ENCODE data around the gene CST9L. TPM values are rescaled to one million over a fixed set of nuclear protein-coding genes. Genes with fewer than 3 reads are reported as not detected.
"Not testable (repeated sequence)": the region's sequence is repeated elsewhere in the genome, so short reads cannot be mapped to it uniquely, and the experiment has no call there.

Gene CST9L
- total RNA-seq, 1 donor from 2014 or later = not detected

DNA sequence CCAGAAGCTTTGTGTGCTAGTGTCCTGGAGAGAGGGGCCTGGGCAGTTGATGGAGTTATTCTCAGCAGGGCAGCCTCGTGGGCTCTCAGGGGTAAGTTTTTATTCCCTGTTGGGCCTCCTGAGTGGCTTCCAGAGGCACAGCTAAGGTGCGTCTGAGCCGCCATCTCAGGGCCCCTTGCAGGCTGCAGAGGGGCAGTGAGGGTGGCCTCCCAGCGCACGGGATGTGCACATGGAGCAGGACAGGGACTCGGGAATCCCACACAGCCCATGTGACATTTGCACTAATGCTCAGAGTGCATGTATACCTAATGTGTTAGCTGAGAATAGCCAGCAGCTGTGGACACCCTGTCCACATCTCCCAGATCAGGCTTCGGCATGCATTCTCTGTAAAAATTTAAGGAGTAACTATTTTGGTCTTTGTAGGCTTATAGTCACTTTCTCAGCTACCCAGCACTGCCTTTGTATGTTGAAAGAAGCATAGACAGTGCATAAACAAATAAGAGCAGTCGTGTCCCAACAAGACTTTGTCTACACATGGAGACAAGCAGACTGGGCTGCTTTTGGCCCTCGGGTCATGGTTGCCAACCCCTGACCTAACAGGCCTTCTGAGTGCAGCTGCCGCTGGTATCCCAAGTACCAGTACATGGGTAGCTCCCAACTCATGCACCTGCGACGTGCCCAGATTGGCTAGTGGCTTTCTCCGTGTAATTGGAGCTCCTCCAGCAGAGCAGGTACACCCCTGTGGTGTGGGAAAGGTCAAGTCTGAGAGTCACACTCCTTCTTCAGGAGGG, 18.6 kb upstream of the CST9L start:
- no peak for DNase-seq (ENCODE audit: low spot score)

DNA sequence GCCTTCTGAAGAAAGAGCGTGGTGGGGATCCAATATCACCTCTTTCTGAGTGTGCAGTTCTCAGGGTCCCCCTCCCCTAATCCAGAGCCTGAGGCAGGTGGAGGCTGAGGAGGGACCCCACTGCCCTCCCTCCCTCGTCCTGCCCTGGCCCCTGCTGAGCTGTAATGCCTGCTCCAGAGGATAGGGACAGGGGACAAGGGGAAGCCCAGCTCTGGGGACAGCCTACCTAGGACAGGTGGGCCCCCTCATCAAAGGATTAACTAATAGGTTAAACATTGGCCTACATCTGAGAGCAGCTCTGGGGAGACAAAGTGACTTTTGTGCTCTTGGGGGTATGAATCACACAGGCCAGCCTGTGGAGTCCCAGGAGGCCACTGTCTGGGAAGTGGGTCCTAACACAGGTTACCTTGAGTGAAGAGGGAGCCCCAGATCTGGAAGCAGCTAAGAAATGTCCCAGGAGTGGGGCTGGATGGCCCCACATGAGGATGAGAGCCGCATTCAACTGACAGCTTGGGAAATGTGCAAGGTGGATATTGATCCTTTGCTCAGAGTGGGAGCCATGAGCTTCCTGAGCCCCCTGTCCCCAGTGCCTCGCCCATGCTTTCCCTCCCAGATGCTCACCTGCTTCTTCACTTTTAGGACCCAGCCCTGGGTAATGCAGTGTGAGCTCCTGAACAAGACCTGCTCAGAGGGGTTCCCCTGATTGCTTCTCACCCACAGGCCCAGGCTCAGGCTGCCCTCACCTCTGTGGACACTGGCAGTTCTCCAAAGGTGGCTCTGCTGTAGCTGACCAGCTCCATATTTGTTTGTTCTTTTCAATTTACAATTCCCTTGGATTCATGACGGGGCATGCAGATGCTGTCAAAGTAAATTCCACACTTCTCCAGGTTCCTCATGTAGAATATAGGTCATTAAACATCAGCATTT, 17.8 kb upstream of the CST9L start:
- no peak for DNase-seq (ENCODE audit: low spot score)

DNA sequence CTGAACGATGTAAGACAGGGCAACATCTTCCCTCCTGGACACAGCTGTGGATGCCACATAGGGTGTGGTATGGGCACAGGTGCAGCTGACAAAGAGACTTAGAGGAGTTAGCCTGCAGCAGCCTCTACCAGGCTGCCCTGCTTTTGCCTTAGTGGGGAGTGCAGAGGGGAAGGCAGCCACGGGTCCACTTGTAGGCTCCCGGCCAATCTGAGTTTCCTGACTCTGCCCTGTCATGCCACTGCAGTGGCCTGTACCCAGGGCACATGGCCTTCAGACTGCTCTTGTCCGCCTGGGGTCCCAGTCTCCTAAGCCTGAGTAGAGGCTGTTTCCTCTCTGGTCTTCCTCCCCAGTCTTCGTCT, 17.1 kb upstream of the CST9L start:
- no peak for DNase-seq (ENCODE audit: low spot score)

- DNase-seq (ENCODE audit: low spot score) = no peak
Observed at GRCh38 chr20:23584434-23585199, 16.3 kb upstream of the CST9L start.

DNA sequence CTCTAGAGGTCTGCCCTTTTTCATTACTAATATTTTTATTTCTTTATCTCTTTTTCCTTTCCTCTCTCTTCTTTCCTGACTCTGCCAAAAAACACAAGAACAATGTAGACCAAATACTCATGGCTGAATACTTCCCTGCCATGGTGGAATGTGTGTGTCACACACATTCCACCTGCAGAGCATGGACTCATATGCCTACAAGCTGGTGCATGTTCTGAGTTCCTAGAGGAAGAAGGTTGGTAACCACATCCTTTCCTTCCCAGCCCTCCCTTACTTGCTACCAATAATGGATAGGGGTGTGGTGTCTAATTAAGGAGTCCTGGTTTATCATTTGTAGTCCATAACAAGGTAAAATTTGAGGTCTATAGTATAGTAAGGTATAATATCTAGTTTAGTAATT, 15.2 kb upstream of the CST9L start:
- DNase-seq (ENCODE audit: low spot score) = no peak

GRCh38 chr20:23582293-23582692, 14.0 kb upstream of the CST9L start:
- no peak for DNase-seq (ENCODE audit: low spot score)

DNA sequence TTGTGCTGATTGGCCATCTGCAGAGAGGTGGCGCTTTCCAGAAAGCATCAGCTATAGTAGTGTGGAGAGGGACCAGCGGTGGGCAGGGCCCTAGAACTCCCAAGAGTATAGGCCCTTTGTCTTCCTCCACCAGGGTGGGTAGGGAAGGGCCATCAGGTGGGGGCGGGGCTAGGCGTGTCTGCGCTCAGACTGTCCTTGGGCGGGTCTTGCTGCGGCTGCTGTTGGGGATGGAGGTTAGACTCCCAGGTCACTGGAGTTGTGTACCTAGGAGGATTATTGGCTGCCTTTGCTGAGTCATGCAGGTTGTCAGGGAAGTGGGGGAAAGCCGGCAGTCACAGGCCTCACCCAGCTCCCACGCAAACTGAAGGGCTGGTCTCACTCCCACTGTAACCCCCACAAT, 13.5 kb upstream of the CST9L start:
- DNase-seq (ENCODE audit: low spot score) = not testable (repeated sequence)

- DNase-seq (ENCODE audit: low spot score) = no peak
Observed at GRCh38 chr20:23574977-23575376, 6.7 kb upstream of the CST9L start.

DNA sequence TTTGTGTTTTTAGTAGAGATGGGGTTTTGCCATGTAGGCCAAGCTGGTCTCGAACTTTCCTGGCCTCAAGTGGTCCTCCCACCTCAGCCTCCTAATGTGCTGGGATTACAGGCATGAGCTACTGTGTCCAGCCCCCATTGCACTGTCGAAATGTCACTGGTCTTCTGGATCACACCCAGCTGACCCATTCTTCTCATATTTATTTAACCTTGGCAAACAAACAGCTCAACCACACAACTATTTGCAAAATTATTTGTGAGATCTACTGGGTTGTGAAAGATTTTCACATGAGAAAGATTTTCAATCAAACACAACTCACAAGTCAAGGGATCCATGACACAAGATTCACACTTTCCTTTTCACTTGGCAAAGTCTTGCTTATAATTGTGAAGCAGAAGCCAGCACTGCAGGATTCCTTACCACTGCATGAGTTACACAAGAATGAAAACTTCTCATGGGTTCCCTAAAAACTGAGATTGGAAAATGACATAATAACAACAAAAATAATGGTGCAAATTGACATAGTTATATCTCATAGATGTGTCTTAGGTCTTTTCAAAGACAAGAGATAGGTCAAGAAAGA, 2.0 kb upstream of the CST9L start:
- no peak for DNase-seq (ENCODE audit: low spot score)

DNA sequence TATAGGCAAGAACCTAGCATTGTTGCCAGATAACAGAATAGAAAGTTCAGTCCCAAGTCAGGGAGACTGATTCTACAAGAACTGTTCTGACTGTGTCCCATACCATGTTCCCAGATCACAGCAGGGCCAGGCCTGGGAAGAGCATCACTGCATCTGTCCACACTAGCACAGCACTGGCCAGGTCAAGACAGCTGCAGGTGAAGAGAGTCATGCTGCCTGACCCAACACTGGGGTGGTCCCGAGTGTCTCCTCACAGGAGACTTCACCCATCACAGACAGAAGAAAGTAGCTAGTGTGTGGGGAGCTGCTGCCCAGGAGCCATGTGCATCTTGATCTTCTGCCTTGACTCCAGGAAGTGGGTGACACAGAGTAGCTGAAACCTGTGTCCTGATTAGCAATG, 1.3 kb upstream of the CST9L start:
- no peak for DNase-seq (ENCODE audit: low spot score)

DNA sequence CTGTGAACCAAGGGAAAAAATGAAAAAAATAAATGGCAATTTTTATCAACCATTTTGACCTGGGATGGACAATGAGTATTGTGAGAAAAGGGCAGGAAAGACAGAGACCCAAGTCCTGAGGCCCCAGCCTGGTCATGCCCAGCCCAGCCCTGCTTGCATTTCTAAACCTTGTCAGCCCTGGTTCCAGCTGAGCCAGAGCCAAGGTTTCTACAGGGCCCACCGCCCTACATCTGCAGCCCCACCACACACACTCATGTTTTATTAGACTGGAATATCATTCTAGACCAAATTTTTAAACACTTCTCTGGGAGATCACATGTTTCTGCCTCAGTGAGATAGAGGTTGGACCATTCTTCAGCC, 667 bp upstream of the CST9L start:
- DNase-seq (ENCODE audit: low spot score) = no peak

DNA sequence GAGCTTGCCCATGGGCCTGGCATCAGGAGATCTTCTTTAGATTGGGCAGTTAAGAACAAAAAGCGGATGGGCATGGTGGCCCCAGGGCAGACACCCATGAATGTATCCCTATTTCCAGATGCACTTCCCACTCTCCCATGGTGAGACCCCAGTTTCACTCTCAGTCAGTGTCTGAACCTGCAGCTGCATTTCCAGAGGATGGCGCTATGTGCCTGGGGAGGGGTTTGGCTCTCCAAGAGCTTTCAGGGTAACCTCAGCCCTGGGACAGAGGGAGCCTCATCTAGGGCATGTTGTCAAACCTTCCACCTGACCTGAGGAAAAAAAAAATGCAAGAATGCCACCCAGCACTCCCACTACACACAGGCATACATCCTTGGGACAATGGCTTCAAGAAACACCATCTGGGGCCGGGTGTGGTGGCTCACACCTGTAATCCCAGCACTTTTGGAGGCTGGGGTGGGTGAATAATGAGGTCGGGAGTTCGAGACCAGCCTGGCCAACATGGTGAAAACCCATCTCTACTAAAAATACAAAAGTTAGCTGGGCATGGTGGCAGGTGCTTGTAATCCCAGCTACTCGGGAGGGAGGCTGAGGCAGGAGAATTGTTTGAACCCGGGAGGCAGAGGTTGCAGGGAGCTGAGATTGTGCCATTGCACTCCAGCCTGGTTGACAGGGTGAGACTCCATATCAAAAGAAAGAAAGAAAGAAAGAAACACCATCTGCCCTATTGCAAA, 1.9 kb downstream of the CST9L start:
- DNase-seq (ENCODE audit: low spot score) = no peak

DNA sequence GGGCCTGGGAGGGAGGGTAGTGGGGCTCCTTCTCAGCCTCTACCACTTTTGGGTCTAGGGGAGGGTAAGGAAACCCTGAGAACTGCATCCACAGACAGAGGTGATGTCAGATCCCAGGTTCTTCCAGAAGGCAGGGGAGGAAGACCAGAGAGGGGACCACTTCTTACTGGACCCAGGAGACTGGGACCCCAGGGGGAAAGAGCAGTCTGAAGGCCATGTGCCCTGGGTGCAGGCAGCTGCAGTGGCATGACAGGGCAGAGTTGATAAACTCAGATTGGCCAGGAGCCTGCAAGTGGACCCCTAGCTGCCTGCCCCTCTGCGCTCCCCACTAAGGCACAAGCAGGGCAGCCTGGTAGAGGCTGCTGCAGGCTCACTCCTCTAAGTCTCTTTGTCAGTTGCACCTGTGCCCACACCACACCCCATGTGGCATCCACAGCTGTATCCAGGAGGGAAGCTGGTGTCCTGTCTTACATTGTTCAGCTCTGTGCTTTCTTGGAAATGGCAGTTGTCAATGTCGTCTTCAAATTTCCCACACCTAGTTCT, 2.7 kb downstream of the CST9L start:
- DNase-seq (ENCODE audit: low spot score) = no peak

DNA sequence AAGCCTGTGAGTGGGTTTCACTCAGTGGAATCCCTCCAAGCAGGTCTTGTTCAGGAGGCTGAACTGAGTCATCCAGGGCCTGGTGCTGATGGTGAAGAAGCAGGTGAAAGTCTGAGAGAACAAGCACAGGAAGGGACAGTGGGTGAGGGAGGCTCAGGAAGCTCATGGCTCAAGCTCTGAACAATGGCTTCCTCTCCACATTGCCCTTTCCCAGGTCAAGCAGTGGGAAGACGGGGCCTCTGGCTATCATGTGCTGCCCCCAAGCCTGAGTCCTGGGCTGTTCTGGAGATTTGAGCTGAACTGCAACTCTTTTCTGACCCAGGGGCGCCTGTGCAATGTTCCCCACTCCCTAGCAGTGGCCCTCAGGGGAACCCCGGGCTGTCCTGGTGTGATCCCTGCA, 3.4 kb downstream of the CST9L start:
- no peak for DNase-seq (ENCODE audit: low spot score)

DNA sequence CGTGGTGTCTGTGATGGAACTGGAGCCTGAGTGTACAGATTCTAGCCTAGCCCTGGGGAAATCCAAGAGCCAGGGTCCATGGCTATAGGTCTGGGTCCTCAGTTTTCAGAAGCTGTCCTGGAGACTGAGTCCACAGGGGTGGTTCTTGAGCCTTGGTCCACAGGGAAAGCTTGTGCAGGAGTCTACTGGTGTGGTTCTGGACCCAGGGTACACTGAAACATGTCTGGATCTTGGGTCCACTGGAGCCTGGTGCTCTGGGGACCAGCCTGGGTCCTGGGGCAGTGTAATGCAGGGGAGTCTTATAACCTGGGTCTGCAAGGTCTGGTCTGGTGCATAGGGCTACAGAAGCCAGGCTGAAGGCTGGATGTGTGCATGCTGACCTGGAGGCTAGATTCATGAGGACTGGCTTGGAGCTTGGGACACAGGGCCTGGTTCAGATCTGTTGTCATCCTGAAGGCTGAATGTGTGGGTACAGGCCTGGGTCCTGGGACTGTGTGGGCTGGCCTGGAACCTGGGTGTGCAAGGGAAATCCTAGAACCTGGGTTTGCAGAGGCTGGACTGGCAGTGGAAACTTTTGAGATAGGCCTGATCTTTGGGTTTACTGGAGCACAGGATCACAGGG, 5.5 kb downstream of the CST9L start:
- DNase-seq (ENCODE audit: low spot score) = no peak

DNA sequence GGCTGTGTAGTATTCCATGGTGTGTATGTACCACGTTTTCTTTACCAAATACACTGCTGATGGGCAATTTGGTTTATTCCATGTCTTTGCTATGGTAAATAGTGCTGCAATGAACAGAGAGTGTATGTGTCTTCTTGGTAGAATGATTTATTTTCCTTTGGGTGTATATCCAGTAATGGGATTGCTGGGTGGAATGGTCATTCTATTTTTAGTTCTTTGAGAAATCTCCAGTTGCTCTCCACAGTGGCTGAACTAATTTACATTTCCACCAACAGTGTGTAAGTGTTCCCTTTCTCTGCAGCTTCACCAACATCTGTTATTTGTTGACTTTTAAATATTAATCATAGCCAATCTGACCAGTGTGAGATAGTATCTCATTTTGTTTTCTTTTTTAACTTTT, 13.9 kb downstream of the CST9L start:
- no peak for DNase-seq (ENCODE audit: low spot score)

DNA sequence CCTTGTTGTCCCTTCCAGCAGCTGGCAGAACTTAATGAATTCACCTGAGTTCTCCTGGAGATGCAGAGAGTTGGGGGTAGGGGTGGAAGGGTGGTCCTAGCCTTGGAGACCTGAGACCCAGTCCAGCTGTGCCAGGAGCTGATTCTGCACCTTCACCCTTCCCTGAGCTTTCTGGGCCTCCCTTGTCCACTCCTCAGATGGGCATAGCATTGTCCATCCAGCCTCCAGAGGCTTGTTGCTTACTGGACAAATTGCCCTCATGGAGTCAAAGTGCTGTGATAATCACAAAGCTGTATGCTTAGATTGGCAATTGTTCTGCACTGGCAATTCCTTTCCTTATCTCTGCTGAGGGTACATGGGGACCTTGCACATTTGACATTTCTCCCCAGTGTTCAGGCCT, 16.5 kb downstream of the CST9L start:
- DNase-seq (ENCODE audit: low spot score) = no peak

GRCh38 chr20:23551383-23551782, 16.9 kb downstream of the CST9L start:
- DNase-seq (ENCODE audit: low spot score) = no peak

DNA sequence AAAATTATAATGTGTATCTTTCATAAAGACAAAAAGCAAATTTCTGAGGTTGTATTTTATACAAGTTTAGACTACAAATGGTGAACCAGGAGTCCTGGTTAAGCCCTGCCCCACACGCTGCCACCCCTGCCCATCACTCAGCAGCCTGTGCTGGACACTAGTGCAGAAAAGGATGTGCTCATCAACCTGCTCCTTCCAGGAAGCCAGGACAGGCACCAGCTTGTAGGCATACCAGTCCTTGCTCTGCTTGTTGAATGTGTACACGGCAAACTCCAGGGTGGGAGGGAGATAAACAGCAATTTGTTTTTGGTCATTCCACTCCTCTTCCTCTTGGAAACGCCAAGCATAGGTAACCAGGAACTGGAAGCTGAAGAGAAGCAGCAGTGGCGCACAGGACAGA, 18.1 kb downstream of the CST9L start:
- DNase-seq (ENCODE audit: low spot score) = no peak

- DNase-seq (ENCODE audit: low spot score) = no peak
Observed at GRCh38 chr20:23548408-23548807, 19.9 kb downstream of the CST9L start.

- DNase-seq (ENCODE audit: low spot score) = no peak
Observed at GRCh38 chr20:23547613-23548012, 20.7 kb downstream of the CST9L start.
